Fibroblast of skin of abdomen (primary cell): ENCODE data around the gene UGT2B15.
"Not testable (repeated sequence)": the region's sequence is repeated elsewhere in the genome, so short reads cannot be mapped to it uniquely, and the experiment has no call there.

ENCODE experiments used
- DNase-seq: peaks from one replicate; pipeline ENCODE4 v3.0.0-alpha.2; 2013

The UGT2B15 gene

GRCh38 chr4:68655764-68656444 is 14.5 kb downstream of the UGT2B15 start:
- no peak for DNase-seq

- DNase-seq = no peak
These were observed 15.3 kb downstream of the UGT2B15 start for GRCh38 chr4:68654946-68655721.

GRCh38 chr4:68651932-68652331 is 18.5 kb downstream of the UGT2B15 start:
- DNase-seq = no peak

- no peak for DNase-seq
These were observed 40.1 kb downstream of the UGT2B15 start for GRCh38 chr4:68630371-68630770.

GRCh38 chr4:68622731-68623130 is 47.7 kb downstream of the UGT2B15 start:
- not testable (repeated sequence) for DNase-seq

- no peak for DNase-seq
These were observed 53.3 kb downstream of the UGT2B15 start for GRCh38 chr4:68617003-68617698.

GRCh38 chr4:68615699-68616422 is 54.6 kb downstream of the UGT2B15 start:
- DNase-seq = no peak

GRCh38 chr4:68613752-68614151 is 56.7 kb downstream of the UGT2B15 start:
- no peak for DNase-seq

- no peak for DNase-seq
These were observed 64.2 kb downstream of the UGT2B15 start for GRCh38 chr4:68606240-68606639.

GRCh38 chr4:68599150-68599549 is 71.3 kb downstream of the UGT2B15 start:
- DNase-seq = no peak

GRCh38 chr4:68597482-68597881 is 73.0 kb downstream of the UGT2B15 start:
- DNase-seq = no peak
